Epithelial cell of esophagus (primary cell): Measurements from ENCODE around the gene PDE2A.
A peak's percentile ranks its signal among the peaks of the same experiment; 100 is the strongest.
"Not testable (repeated sequence)": the region's sequence is repeated elsewhere in the genome, so short reads cannot be mapped to it uniquely, and the experiment has no call there.

Experiments
- DNase-seq: peaks from one replicate; pipeline ENCODE4 v3.0.0; 2010; ENCODE audit warnings: low read depth
- H3K4me3 ChIP-seq: 2 replicates; pipeline ENCODE4 v1.5.1; 2011; ENCODE audit warnings: mild to moderate bottlenecking, low read length, control low read depth
- CTCF ChIP-seq: IDR thresholded peaks from 2 replicates; pipeline ENCODE4 v1.5.1; 2011; ENCODE audit warnings: low read depth, mild to moderate bottlenecking, low read length, control low read depth, inconsistent platforms; ENCODE audit not compliant: insufficient read depth; ENCODE audit errors: missing control alignments

PDE2A gene

GRCh38 chr11:72573855-72574445, 100.3 kb downstream of the PDE2A start:
- DNase-seq = no peak
- TF ChIP-seq CTCF = no peak
- no peak overlapping the region for H3K4me3 ChIP-seq

GRCh38 chr11:72573072-72573854, 101.0 kb downstream of the PDE2A start:
- H3K4me3 ChIP-seq = no peak overlapping the region
- TF ChIP-seq CTCF = peak; percentile 72
- DNase-seq = peak; percentile 46

GRCh38 chr11:72572540-72572939, 101.7 kb downstream of the PDE2A start:
- not testable (repeated sequence) for H3K4me3 ChIP-seq, DNase-seq

- TF ChIP-seq CTCF = no peak
- H3K4me3 ChIP-seq = no peak overlapping the region
- no peak for DNase-seq
Measured at GRCh38 chr11:72570893-72571661, 103.1 kb downstream of the PDE2A start.

GRCh38 chr11:72569966-72570892, 104.0 kb downstream of the PDE2A start:
- no peak overlapping the region for H3K4me3 ChIP-seq
- peak; percentile 89 for DNase-seq
- TF ChIP-seq CTCF = no peak

- DNase-seq = peak; percentile 57
Measured at GRCh38 chr11:72568861-72569260, 105.4 kb downstream of the PDE2A start.

More at GRCh38 chr11:72568861-72569260, 105.4 kb downstream of the PDE2A start:
- TF ChIP-seq CTCF = no peak
- no peak overlapping the region for H3K4me3 ChIP-seq
